GM12874 (cell line): ENCODE data around the gene STIM2.

Source experiments
- TF ChIP-seq, protein P1 (sequence below): IDR thresholded peaks from 2 replicates; pipeline ENCODE4 v1.5.1; 2011; ENCODE audit warnings: low read depth, mild to moderate bottlenecking, control low read depth, low read length, moderate library complexity; ENCODE audit not compliant: insufficient read depth

Gene STIM2

DNA sequence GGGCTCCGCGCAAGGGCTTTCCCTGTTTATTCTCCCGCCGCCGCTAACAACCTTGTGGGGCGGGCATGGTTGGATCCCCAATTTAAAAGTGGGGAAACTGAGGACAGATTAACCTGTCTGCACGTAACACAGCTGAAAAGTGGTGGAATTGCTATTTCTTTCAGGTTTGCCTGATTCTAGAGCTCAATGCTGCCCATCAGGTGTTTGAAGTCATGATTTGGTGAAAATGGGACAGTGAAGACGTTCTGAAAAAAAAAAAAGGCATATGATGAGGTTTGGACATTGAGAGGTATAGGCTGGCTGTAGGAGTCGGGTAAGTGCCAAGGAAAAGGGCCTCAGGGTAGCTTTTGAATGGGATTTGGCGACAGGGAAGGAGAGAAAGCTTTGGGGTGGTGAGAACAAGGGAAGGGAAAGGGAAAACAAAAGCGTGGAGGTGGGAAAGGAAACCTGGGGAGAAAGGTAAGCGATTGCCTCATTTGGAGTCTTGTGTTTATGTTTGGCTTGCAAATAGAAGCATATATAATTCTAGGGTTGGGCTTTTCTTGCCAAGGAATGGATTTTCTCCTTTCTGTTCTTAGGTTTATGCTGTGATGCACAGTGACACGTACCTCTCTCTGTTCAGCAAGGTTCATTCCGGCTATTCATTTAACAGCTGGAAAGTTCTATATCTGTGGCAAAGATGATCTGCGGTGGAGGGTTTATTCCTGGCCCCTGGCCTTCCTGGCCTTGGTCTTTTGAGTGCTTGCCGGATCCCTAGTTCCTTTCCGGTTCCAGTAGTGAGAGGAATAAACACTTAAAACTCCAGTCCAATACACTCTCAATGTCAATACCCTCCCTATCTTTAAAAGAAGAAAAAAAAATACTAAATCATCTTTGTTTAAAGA lies 2.4 kb upstream of the STIM2 start:
- TF ChIP-seq, protein P1, sequence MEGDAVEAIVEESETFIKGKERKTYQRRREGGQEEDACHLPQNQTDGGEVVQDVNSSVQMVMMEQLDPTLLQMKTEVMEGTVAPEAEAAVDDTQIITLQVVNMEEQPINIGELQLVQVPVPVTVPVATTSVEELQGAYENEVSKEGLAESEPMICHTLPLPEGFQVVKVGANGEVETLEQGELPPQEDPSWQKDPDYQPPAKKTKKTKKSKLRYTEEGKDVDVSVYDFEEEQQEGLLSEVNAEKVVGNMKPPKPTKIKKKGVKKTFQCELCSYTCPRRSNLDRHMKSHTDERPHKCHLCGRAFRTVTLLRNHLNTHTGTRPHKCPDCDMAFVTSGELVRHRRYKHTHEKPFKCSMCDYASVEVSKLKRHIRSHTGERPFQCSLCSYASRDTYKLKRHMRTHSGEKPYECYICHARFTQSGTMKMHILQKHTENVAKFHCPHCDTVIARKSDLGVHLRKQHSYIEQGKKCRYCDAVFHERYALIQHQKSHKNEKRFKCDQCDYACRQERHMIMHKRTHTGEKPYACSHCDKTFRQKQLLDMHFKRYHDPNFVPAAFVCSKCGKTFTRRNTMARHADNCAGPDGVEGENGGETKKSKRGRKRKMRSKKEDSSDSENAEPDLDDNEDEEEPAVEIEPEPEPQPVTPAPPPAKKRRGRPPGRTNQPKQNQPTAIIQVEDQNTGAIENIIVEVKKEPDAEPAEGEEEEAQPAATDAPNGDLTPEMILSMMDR, result no peak

DNA sequence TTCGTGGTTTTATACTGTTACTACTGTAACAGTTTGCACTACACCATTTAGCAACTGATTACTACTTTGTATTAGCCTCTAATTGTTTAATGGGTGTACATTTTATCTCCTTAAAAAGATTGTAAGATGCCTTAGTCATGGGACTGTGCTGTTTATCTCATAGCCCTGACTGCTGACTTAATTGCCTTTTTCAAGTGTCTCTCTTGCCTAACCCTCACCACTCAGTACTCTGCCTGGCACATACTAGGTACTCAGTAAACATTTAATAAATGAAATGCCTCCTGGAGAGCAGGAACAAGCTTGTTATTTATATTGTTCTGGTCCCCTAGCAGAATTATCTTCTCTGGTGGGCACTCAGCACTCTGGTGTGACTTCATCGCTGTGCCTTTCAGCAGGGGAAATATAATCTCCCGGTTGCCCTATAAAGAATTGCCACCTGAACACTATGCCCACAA lies 1.7 kb upstream of the STIM2 start:
- TF ChIP-seq, protein P1, result no peak

DNA sequence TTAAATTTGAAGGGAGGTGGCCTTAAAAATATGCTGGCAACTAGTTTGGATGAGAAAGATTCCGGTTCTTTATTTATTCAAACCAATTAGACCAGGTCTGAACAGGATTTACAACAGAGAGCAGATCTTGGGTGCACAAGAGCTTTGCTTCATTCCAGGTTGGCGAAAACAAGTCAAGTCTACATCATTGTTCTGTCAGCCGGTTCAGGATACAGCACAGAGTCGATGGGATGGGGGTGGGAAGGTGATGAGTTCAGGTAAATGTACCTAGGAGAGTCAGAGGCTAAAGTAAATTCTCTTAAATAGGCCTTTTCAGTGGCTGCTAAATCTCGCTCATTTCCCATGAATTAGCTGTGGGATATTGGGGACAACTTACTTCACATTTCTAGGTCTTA lies 882 bp upstream of the STIM2 start:
- TF ChIP-seq, protein P1, result no peak

DNA sequence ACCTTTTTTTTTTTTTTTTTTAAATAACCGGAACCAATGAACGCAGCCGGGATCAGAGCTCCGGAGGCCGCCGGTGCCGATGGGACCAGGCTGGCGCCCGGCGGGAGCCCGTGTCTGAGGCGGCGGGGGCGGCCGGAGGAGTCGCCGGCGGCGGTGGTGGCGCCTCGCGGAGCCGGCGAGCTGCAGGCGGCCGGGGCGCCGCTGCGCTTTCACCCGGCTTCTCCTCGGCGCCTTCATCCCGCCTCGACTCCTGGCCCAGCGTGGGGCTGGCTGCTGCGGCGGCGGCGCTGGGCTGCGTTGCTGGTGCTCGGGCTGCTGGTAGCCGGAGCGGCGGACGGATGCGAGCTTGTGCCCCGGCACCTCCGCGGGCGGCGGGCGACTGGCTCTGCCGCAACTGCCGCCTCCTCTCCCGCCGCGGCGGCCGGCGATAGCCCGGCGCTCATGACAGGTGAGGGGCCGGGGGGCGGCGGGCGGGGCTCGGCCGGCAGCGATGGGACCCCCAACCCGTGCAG lies 337 bp downstream of the STIM2 start:
- TF ChIP-seq, protein P1, result no peak

DNA sequence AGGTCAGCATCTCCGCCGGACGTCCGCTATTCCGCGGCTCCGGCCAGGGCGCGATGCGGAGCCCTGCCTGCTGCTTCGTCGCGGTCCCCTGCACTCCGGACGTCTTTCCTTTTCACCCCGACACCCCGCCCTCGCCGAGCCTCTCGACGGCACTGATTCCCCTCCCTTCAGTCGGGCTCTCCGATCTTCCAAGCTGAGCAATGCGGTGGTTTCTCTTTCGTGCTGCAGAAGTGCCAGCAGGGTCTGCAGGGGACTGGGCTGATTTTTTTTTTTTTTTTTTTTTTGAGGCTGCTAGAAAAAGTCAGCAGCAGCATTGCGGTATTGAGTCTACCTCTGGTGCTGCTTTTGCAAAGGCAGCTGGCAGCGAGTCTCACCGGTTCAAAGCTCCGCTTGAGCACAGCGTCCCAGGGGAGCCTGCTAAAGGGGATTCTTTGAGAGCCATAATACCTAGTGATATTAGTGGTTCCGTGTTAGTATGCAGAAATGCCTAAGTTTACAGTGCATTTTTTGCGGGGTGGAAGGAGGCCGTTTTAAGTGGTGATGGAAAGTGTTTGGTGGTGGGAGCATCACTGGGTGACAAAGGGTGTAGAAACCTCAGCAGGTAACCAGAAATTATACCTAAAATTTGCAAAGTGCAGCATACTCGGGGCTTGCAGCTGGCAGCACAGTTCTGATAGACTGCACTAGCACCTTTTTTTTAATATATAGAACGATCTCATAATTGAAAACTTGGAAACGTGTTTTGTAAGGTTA lies 969 bp downstream of the STIM2 start:
- TF ChIP-seq, protein P1, result no peak

DNA sequence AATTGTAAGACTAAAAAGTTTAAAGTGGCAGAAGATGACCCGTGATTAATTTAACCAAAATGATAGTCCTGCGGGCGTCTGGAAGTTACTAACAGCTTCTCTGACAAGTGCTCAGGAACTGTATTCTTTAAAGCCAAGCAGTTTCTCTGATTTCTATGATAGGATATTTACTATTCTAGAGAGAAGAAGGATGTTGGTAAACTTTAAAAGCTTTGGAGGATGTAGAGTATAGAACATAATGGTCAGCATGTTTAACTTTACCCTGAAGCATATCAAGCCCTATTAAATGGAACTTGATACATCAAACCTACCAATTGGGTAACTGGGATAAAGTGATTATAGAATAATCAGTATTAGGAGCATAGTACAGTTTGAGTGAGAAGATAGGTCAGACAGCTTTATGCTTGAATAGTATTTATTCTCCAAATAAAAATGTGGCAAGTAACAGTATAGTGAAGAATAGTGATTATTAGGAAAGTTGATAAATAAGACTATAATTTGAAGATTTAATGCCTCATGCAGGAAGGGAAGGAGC lies 1.8 kb downstream of the STIM2 start:
- TF ChIP-seq, protein P1, result no peak

DNA sequence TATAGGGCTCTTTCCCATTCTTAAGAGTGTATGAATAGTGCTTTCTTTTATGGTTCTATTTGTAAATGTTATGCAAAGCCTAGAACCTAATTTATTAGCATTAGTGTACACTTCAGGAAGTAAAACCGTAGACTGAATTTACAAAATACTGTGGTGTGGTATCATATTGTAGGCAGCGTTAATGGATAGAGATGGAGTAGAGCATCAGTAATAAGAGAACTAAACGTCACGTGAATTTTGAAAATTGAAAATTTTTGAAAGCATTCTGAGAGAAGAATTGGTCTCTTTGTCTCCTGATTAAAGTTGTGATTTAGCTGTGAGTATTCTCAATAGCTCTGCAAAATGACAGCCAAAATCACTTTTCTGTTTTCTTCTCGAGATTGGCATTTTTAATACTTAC lies 2.9 kb downstream of the STIM2 start:
- TF ChIP-seq, protein P1, result no peak
